M059J (cell line): ENCODE results near the gene ZFP57. TPM values are rescaled to one million over a fixed set of nuclear protein-coding genes. Genes with fewer than 3 reads are reported as not detected.

Source experiments
- DNase-seq: peaks from one replicate; pipeline ENCODE4 v3.0.0-alpha.2; 2012; ENCODE audit warnings: low read depth
- total RNA-seq: library from RNA; depleted of rRNA; stranded (reverse); fragments of >200 nt; shearing (Covaris generic); gene quantifications from 2 replicates; pipeline ENCODE4 v1.2.3, GENCODE V29; 2014; rRNA removed

The ZFP57 gene
- total RNA-seq, 1 experiment from 2014 or later: 0.05 TPM

DNA sequence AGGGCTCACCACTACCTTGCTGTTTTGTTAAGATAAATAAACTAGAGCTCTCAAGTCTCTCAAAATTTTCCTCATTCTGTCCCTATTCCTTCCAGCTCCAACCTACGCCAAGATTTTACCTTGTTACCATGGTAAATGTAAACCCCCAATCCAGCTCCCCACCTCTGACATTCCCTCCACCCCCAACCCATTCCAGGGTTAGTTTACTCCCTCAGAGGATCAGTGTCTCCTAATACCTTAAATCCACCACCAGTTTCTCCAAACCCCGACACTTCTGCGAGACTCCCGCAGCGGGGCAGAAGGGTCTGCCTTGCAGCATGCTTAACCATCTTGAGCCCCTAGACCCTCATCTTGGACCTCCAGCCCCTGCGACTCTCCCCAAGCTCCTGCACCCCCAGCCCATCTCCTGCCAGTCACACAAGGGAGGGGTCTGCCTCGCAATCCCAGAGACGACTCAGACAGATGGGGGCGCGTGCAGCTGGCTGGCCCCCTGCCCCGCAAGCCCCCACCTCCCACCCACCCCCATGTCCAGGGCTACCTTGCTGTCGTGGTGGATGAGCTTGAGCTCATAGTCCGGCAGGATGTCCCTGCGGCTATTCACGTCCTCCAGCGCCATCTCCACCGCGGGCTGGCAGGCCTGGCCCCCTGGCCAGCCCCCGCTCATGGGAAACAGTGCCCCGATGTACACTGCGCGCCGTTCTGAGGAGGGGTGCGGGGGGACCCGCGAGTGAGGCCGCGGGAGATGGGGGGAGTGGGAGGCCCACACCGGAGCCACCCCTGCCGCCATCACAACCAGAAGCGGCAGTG lies 53.8 kb downstream of the ZFP57 start:
- no peak for DNase-seq

GRCh38 chr6:29625337-29625930 lies 55.5 kb downstream of the ZFP57 start:
- no peak for DNase-seq

DNA sequence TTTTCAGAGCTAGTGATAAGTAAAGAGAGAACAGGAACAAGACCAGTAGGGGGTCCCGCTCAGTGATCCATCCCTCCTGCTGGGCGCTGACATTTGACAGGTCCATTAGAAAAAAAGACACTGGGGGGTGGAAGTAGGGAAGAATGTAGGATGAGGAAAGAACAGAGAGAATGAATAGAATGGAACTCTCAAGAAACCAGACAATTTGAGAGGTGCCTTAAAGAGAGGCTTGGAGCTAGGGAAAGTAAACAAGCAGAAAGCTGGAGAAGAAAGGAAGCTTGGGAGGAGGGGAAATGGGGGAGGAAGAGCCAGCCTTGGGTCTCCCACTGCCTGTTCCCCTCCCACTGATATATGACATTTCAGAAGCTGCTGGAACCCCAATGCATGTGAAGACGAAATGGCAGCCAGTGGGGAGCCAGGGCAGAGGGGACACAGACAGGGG lies 56.4 kb downstream of the ZFP57 start:
- no peak for DNase-seq

Other genes starting within 250 kb of the ZFP57 start
- not detected in 2 replicates for gene OR10C1, start 241.8 kb downstream of the ZFP57 start, total RNA-seq
- gene OR11A1, start 224.1 kb downstream of the ZFP57 start, total RNA-seq: not detected in 2 replicates
- gene OR2H1, start 224.0 kb downstream of the ZFP57 start, total RNA-seq: not detected in 2 replicates
- not detected in 2 replicates for gene MAS1L, start 193.2 kb downstream of the ZFP57 start, total RNA-seq
- 0.17 TPM in 1 of 2 replicates, not detected in the other for gene UBD, start 121.4 kb downstream of the ZFP57 start, total RNA-seq
- gene OR2H2, start 96.0 kb downstream of the ZFP57 start, total RNA-seq: not detected in 2 replicates
- 2.1 TPM in 2 replicates for gene GABBR1, start 48.0 kb downstream of the ZFP57 start, total RNA-seq
- not detected in 2 replicates for gene MOG, start 24.1 kb downstream of the ZFP57 start, total RNA-seq
- gene HLA-F, start 42.3 kb upstream of the ZFP57 start, total RNA-seq: 379 and 414 TPM in 2 replicates
- gene HLA-G, start 146.7 kb upstream of the ZFP57 start, total RNA-seq: not detected in 2 replicates